ENCODE measurements around the gene AIRE.
A peak's percentile ranks its signal among the peaks of the same experiment; 100 is the strongest.

The AIRE gene

DNA sequence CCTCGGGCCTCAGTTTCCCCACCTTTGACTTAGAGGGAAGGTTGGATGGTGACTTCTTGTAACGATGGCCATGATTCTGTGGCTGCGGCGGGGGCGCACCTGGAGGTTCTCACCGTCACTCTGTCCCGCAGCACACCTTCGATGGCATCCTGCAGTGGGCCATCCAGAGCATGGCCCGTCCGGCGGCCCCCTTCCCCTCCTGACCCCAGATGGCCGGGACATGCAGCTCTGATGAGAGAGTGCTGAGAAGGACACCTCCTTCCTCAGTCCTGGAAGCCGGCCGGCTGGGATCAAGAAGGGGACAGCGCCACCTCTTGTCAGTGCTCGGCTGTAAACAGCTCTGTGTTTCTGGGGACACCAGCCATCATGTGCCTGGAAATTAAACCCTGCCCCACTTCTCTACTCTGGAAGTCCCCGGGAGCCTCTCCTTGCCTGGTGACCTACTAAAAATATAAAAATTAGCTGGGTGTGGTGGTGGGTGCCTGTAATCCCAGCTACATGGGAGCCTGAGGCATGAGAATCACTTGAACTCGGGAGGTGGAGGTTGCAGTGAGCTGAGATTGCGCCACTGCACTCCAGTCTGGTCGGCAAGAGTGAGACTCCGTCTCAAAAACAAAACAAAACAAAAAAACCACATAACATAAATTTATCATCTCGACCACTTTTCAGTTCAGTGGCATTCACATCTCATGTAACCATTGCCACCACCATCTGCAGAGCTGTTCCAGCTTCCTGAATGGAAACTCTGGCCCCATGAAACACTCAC is 12.0 kb downstream of the AIRE start:
- Histone ChIP-seq H3K9me3 (no peaks in the 10 kb centered on the region), H3K36me3 (no peaks in the 10 kb centered on the region), H3K4me3 (ENCODE audit: low read depth in 1 of 2, low read length in 1 of 2) (no peak overlapping the region), H3K4me1 (ENCODE audit: control insufficient read depth in 1 of 2, insufficient read depth in 1 of 2, low read depth in 1 of 2, low read length in 1 of 2) (peaks cover 38 to 40% of the 10 kb centered on the region in 2 experiments), H3K27ac (no peak overlapping the region), H3K27me3 (peaks cover 46% of the 10 kb centered on the region)
- TF ChIP-seq CTCF (IDR thresholded peaks at IDR 0.05) = peak; percentile 67

DNA sequence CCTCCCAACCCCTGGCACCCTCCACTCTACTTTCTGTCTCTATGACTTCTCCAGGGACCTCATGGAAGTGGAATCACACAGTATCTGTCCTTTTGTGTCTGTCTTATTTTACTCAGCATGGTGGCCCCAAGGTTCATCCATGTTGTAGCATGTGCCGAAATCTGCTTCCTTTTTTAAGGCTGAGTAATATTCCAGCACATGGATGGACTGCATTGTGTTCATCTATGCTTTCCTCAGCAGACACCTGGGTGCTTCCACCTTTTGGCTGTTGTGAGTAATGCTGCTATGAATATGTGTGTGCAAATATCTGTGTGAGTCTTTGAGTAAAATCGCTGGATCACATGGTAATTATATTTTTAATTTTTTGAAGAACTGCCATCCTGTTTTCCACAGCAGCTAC is 12.6 kb downstream of the AIRE start:
- H3K4me1 ChIP-seq (ENCODE audit: control insufficient read depth in 1 of 2, insufficient read depth in 1 of 2, low read depth in 1 of 2, low read length in 1 of 2) = peaks cover 39 to 43% of the 10 kb centered on the region in 2 experiments
- H3K9me3 ChIP-seq = no peaks in the 10 kb centered on the region
- TF ChIP-seq CTCF (IDR thresholded peaks at IDR 0.05) = peak; percentile 15
- H3K36me3 ChIP-seq = no peaks in the 10 kb centered on the region
- H3K27ac ChIP-seq = no peak overlapping the region
- H3K27me3 ChIP-seq = peaks cover 46% of the 10 kb centered on the region
- no peak overlapping the region for H3K4me3 ChIP-seq (ENCODE audit: low read depth in 1 of 2, low read length in 1 of 2)

DNA sequence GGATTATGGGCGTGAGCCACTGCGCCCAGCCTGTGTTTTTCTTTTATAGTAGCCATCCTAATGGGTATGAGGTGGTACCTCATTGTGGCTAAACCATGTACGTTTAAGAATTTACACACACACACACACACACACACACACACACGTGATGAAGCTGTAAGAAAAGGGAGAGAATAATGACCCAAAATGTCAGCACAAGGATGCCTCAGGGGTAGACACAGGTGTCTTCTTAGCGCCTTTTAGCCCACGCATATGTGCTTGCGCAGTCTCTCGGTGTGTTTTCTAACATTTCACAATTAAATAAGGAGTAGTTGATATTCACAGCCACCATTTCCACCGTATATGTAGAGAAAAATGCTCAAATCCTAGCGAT is 13.4 kb downstream of the AIRE start:
- H3K4me3 ChIP-seq (ENCODE audit: low read depth in 1 of 2, low read length in 1 of 2) = peak overlapping the region; percentile 70 to 88
- no peaks in the 10 kb centered on the region for H3K36me3 ChIP-seq
- H3K9me3 ChIP-seq = no peaks in the 10 kb centered on the region
- H3K27me3 ChIP-seq = peaks cover 46% of the 10 kb centered on the region
- peak overlapping the region; percentile 82 for H3K27ac ChIP-seq
- no peak for TF ChIP-seq CTCF (IDR thresholded peaks at IDR 0.05)
- H3K4me1 ChIP-seq (ENCODE audit: control insufficient read depth in 1 of 2, insufficient read depth in 1 of 2, low read depth in 1 of 2, low read length in 1 of 2) = peaks cover 39 to 43% of the 10 kb centered on the region in 2 experiments

- peak within 1 kb of the TSS; percentile 70 to 88 for H3K4me3 ChIP-seq (ENCODE audit: low read depth in 1 of 2, low read length in 1 of 2)
- no peaks in the 10 kb centered on the region for H3K9me3 ChIP-seq
- H3K27ac ChIP-seq = peak within 1 kb of the TSS; percentile 82
- peaks cover 39 to 43% of the 10 kb centered on the region in 2 experiments for H3K4me1 ChIP-seq (ENCODE audit: control insufficient read depth in 1 of 2, insufficient read depth in 1 of 2, low read depth in 1 of 2, low read length in 1 of 2)
- peaks cover 45% of the 10 kb centered on the region for H3K27me3 ChIP-seq
- H3K36me3 ChIP-seq = no peaks in the 10 kb centered on the region
- no peak for TF ChIP-seq CTCF (IDR thresholded peaks at IDR 0.05)
Observed at GRCh38 chr21:44299458-44300261, 14.0 kb downstream of the AIRE start, which contains the start of gene PFKL. Gene PFKL, plus strand, starts transcription at chr21:44300053. Its CDS starts 53 bp downstream, at chr21:44300106.

DNA sequence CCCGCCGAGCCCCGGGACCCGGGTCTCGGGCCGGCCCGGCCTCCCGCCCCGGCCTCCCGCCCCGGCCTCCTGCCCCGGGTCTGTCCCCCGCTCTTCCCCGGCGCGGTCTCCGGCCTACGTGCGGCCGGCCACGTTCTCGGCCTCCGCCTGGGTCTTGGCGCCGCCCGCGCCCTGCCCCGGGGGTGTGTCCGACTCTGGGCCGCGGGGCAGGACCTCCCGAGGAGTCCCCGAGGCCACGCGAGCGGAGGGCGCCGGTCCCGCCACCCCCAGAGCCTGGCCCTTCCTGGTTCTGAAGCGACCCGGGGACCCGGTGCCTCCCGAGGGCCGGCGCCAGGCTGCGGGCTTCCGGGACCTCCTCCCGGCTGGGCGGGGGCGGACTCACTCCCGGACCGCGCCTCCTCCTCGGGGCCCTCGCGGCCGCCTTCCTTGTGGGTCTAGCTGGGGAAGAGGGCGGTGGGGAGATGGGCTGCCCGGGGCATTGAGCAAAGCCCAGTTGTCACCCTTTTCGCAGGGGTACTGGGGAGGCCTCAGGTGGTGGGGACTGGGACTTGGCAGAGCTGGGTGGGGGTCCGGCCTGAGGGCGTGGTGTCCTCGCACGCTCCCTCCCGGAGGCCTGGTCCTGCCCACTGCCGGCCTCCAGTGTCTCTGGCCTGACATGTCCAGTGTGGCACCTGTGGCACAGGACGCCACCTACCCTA is 14.7 kb downstream of the AIRE start:
- peaks cover 38% of the 10 kb centered on the region for H3K27me3 ChIP-seq
- H3K9me3 ChIP-seq = no peaks in the 10 kb centered on the region
- peak overlapping the region; percentile 82 for H3K27ac ChIP-seq
- peaks cover 39 to 43% of the 10 kb centered on the region in 2 experiments for H3K4me1 ChIP-seq (ENCODE audit: control insufficient read depth in 1 of 2, insufficient read depth in 1 of 2, low read depth in 1 of 2, low read length in 1 of 2)
- peak; percentile 14 for TF ChIP-seq CTCF (IDR thresholded peaks at IDR 0.05)
- no peaks in the 10 kb centered on the region for H3K36me3 ChIP-seq
- H3K4me3 ChIP-seq (ENCODE audit: low read depth in 1 of 2, low read length in 1 of 2) = peak overlapping the region; percentile 70 to 88
